ENCODE data around the gene PNKD.

Gene PNKD

GRCh38 chr2:218371983-218372350, 101.6 kb downstream of the PNKD start:
- TF ChIP-seq, protein P1, sequence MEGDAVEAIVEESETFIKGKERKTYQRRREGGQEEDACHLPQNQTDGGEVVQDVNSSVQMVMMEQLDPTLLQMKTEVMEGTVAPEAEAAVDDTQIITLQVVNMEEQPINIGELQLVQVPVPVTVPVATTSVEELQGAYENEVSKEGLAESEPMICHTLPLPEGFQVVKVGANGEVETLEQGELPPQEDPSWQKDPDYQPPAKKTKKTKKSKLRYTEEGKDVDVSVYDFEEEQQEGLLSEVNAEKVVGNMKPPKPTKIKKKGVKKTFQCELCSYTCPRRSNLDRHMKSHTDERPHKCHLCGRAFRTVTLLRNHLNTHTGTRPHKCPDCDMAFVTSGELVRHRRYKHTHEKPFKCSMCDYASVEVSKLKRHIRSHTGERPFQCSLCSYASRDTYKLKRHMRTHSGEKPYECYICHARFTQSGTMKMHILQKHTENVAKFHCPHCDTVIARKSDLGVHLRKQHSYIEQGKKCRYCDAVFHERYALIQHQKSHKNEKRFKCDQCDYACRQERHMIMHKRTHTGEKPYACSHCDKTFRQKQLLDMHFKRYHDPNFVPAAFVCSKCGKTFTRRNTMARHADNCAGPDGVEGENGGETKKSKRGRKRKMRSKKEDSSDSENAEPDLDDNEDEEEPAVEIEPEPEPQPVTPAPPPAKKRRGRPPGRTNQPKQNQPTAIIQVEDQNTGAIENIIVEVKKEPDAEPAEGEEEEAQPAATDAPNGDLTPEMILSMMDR (IDR thresholded peaks at IDR 0.05; ENCODE audit: insufficient read depth, missing control alignments): no peak
- FAIRE-seq: no peak
- no peak for DNase-seq (ENCODE audit: insufficient read length, low spot score)

GRCh38 chr2:218374795-218375194, 104.5 kb downstream of the PNKD start:
- no peak for DNase-seq (ENCODE audit: insufficient read length, low spot score)
- FAIRE-seq: no peak
- TF ChIP-seq, protein P1 (IDR thresholded peaks at IDR 0.05; ENCODE audit: insufficient read depth, missing control alignments): no peak

GRCh38 chr2:218375212-218375611, 104.9 kb downstream of the PNKD start:
- no peak for DNase-seq (ENCODE audit: insufficient read length, low spot score)
- FAIRE-seq: no peak
- TF ChIP-seq, protein P1 (IDR thresholded peaks at IDR 0.05; ENCODE audit: insufficient read depth, missing control alignments): no peak

DNA sequence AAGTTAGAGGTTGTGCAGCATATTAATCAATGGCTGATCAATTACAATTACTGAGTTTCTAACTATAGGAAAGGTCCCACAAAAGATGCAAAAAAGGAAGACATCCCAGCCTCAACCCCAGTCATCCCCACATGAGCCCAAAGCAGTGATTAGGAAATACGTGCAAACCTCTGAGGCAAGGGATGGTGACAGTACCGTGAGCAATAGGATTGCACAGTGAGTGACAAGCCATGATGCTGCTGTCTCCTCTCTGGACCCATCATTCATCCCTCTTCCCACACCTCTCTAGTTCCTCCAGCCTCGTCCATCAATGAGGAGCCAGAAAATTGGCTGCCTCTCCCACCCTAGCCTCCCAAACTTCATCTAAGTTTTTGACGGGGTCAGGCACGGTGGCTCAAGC, 107.7 kb downstream of the PNKD start:
- DNase-seq (ENCODE audit: insufficient read length, low spot score): no peak
- TF ChIP-seq, protein P1 (IDR thresholded peaks at IDR 0.05; ENCODE audit: insufficient read depth, missing control alignments): no peak
- FAIRE-seq: no peak

GRCh38 chr2:218381916-218382366, 111.6 kb downstream of the PNKD start, which contains the start of gene SLC11A1:
TSS of gene SLC11A1 (plus strand) at chr2:218382273. CDS start at chr2:218382369, 96 bp downstream.
- TF ChIP-seq, protein P1 (IDR thresholded peaks at IDR 0.05; ENCODE audit: insufficient read depth, missing control alignments): no peak
- FAIRE-seq: no peak
- no peak for DNase-seq (ENCODE audit: insufficient read length, low spot score)

- TF ChIP-seq, protein P1 (IDR thresholded peaks at IDR 0.05; ENCODE audit: insufficient read depth, missing control alignments): no peak
Observed at GRCh38 chr2:218382785-218383184, 112.5 kb downstream of the PNKD start.

DNA sequence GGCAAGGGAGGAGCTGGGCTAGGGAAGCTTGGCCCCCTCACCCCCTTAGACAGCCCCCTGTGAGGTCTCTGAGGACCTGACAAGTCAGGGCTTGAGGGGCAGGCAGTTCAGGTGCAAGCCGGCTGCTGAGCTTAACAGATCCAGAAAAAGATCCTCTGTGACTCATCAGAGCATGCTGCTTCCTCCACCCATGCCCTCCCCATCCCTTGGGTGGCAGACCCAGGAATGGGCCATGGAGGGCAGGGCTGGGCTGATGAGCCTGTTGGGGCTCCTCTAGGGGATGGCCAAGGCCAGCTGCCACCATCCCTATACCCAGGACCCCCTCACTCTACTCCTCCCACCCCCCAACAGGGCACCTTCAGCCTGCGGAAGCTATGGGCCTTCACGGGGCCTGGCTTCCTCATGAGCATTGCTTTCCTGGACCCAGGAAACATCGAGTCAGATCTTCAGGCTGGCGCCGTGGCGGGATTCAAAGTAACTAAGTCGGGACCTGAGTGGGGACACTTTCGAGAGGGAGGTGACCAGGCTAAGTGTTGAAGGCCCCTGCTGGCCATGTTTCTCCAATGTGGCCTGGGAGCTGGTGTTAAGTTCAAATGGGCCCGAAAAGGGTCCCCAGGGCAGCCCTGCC, 113.7 kb downstream of the PNKD start:
- TF ChIP-seq, protein P1 (IDR thresholded peaks at IDR 0.05; ENCODE audit: insufficient read depth, missing control alignments): no peak
- no peak for FAIRE-seq
- DNase-seq (ENCODE audit: insufficient read length, low spot score): no peak

More at GRCh38 chr2:218382785-218383184, 112.5 kb downstream of the PNKD start:
- FAIRE-seq (no peak), DNase-seq (ENCODE audit: insufficient read length, low spot score) (no peak)
